H1 (cell line): ENCODE measurements around the gene PDE1C.

Experiments
- CEBPB ChIP-seq: IDR thresholded peaks from 2 replicates; pipeline ENCODE4 v1.6.1; 2012; ENCODE audit warnings: low read depth, low read length
- EP300 ChIP-seq, 2 experiments: IDR thresholded peaks; 1 replicate in 1 of 2; 2 replicates in 1 of 2; pipeline ENCODE4 v1.6.1; 2011 to 2012; ENCODE audit warnings: low read depth in 2 of 2, low read length in 2 of 2, mild to moderate bottlenecking in 2 of 2, borderline replicate concordance in 1 of 2, inconsistent platforms in 1 of 2, moderate library complexity in 1 of 2
- JUND ChIP-seq: IDR thresholded peaks from 2 replicates; pipeline ENCODE4 v1.6.1; 2011; ENCODE audit warnings: mild to moderate bottlenecking, improper control_type of control experiment, low read length
- NRF1 ChIP-seq: IDR thresholded peaks from 2 replicates; pipeline ENCODE4 v1.6.1; 2011; ENCODE audit warnings: mild to moderate bottlenecking, low read depth, low read length, improper control_type of control experiment
- POLR2AphosphoS5 ChIP-seq: IDR thresholded peaks from 2 replicates; pipeline ENCODE4 v1.6.1; 2011; ENCODE audit warnings: low read depth, low read length
- SIN3A ChIP-seq, 2 experiments: IDR thresholded peaks in 1 of 2; conservative IDR thresholded peaks in 1 of 2; 2 replicates each; pipeline ENCODE4 v1.6.1; 2011 to 2012; ENCODE audit warnings: low read length in 2 of 2, improper control_type of control experiment in 1 of 2, low read depth in 1 of 2, mild to moderate bottlenecking in 1 of 2
- TAF1 ChIP-seq: IDR thresholded peaks from 2 replicates; pipeline ENCODE4 v1.6.1; 2011; ENCODE audit warnings: mild to moderate bottlenecking, low read depth, low read length
- TF ChIP-seq, protein P1 (sequence below), 3 experiments: IDR thresholded peaks; 1 replicate in 2 of 3; 2 replicates in 1 of 3; pipeline versions ENCODE4 v1.5.1 to v1.6.1; 2011; ENCODE audit warnings: low read length in 3 of 3, mild to moderate bottlenecking in 3 of 3, inconsistent platforms in 2 of 3, low read depth in 1 of 3, moderate library complexity in 1 of 3; ENCODE audit not compliant: insufficient read depth in 1 of 3; ENCODE audit errors: control extremely low read depth in 1 of 3

DNA sequence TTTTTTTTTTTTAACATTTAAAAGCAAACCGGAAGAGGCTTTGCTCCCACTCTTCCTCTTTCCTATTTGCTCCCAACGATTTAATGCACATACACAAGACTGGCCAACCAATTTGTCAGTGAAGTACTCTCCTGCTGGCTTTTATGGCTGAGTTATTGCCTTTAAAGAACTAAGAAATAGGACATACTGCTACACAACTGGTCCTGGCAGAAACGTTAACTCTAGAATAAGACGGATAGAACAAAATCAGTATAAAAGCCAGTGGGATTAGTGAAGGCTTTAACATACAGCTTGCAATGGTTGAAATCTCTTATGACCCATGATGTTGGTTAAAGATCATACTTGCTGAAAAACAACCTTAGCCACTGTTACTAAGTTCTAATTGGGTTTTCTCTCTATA is 47.2 kb downstream of the PDE1C start:
- TF ChIP-seq, protein P1, sequence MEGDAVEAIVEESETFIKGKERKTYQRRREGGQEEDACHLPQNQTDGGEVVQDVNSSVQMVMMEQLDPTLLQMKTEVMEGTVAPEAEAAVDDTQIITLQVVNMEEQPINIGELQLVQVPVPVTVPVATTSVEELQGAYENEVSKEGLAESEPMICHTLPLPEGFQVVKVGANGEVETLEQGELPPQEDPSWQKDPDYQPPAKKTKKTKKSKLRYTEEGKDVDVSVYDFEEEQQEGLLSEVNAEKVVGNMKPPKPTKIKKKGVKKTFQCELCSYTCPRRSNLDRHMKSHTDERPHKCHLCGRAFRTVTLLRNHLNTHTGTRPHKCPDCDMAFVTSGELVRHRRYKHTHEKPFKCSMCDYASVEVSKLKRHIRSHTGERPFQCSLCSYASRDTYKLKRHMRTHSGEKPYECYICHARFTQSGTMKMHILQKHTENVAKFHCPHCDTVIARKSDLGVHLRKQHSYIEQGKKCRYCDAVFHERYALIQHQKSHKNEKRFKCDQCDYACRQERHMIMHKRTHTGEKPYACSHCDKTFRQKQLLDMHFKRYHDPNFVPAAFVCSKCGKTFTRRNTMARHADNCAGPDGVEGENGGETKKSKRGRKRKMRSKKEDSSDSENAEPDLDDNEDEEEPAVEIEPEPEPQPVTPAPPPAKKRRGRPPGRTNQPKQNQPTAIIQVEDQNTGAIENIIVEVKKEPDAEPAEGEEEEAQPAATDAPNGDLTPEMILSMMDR (IDR thresholded peaks at IDR 0.05; ENCODE audit: control extremely low read depth in 1 of 3, insufficient read depth in 1 of 3, low read depth in 1 of 3, low read length in 3 of 3) = no peak
- TF ChIP-seq TAF1 (no peak), POLR2AphosphoS5 (no peak), NRF1 (no peak), EP300 (IDR thresholded peaks at IDR 0.05; ENCODE audit: borderline replicate concordance in 1 of 2, low read depth in 2 of 2, low read length in 2 of 2) (no peak), JUND (no peak), SIN3A (conservative IDR thresholded peaks at IDR 0.05 in 1 of 2, IDR thresholded peaks at IDR 0.05 in 1 of 2; ENCODE audit: low read depth in 1 of 2, low read length in 2 of 2) (no peak), CEBPB (no peak)
